ENCODE data around the gene FOXP1. TPM values are rescaled to one million over a fixed set of nuclear protein-coding genes. Genes with fewer than 3 reads are reported as not detected.
A peak's percentile ranks its signal among the peaks of the same experiment; 100 is the strongest.

The FOXP1 gene
- total and polyA plus RNA-seq, 9 of the 15 experiments (the other 6 are each of a cell fraction or from before 2014, with no cell fraction given), result 7.7 to 34.5 (median 13.7) TPM

DNA sequence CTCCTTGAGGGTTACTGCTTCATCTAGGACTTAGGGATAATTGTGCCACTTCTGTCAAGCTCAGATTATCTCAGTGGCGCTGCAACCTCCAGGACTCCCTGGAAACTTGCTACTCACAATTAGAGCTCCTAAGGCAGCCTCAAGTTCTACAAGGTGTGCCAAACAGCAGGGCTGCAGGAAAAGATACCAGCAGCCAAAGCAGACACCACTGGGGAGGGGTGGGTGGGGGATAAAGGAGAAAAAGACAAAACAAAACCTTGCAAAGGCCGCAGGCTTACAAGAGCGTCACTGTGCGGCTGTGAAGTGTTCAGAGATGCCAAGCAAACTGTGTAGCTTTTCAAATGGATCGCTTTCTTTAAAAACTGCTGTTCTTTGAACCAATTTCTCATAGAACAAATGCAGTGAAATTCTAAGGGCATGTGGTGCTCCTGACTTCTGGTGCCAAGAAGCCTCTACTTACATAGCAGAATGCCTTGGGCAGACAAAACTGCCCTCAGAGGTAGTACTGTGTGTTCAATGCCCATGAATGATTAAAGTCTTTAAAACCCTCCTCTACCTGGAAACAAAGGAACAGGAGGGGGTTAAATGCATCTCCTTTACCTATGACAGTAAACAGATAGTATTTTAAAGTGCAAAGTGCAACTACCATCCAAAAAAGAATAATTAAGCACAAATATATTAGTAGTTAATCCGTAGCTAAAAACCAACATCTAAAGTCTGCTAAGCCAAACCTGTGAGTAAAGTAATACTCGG is 353.4 kb downstream of the FOXP1 start:
- no peaks in the 10 kb centered on the region for H4K20me1 ChIP-seq (replicated peaks; ENCODE audit: control insufficient read depth, insufficient read depth, low read length)
- no peaks in the 10 kb centered on the region for H3K79me2 ChIP-seq (ENCODE audit: control insufficient read depth, insufficient read depth, low read length)
- H3K4me3 ChIP-seq, result no peak overlapping the region
- H3K4me1 ChIP-seq (replicated peaks in 1 of 2; ENCODE audit: control insufficient read depth in 2 of 2, insufficient read depth in 2 of 2, low read length in 2 of 2), result peaks cover 13 to 36% of the 10 kb centered on the region in 2 experiments
- ChIA-PET POLR2A (interaction anchor here (0.6 to 1.0 kb wide), 4 partner anchors 9 to 1672 kb away, joined by 3 read pairs; no protein-coding TSS in a partner anchor), CTCF (ENCODE audit: low intra/inter-chr PET ratio) (no interaction called here)
- peak overlapping the region in 1 of 2 experiments; percentile 6; a peak in 1 of 4 replicates for H3K9ac ChIP-seq (ENCODE audit: insufficient read depth in 1 of 2, low read depth in 2 of 2, low read length in 2 of 2)
- H3K4me2 ChIP-seq (ENCODE audit: insufficient read depth, low read length), result 0 out of 2 replicates have a peak overlapping the region, but pooled peaks have one; percentile 3
- DNase-seq (ENCODE audit: extremely low read depth in 1 of 4, low spot score in 3 of 4), result peak in 2 of 4 experiments; percentile 51 to 70
- 27% methylated on average over 4 of the region's 7 CpGs for WGBS (ENCODE audit: insufficient coverage, low coverage, missing lambda C conversion rate)
- H2AFZ ChIP-seq (ENCODE audit: low read depth, low read length), result peak overlapping the region; percentile 56
- TF ChIP-seq, protein P1, sequence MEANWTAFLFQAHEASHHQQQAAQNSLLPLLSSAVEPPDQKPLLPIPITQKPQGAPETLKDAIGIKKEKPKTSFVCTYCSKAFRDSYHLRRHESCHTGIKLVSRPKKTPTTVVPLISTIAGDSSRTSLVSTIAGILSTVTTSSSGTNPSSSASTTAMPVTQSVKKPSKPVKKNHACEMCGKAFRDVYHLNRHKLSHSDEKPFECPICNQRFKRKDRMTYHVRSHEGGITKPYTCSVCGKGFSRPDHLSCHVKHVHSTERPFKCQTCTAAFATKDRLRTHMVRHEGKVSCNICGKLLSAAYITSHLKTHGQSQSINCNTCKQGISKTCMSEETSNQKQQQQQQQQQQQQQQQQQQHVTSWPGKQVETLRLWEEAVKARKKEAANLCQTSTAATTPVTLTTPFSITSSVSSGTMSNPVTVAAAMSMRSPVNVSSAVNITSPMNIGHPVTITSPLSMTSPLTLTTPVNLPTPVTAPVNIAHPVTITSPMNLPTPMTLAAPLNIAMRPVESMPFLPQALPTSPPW (CRISPR knock-in tag; IDR thresholded peaks at IDR 0.05), result peak; percentile 38; the same call in 1 of the 2 replicates
- TF ChIP-seq ZNF23 (CRISPR knock-in tag; IDR thresholded peaks at IDR 0.05), result no peak
- BruUV-seq (replicated peaks), result no TSS peak
- in situ Hi-C loops (cut with MboI) (no loop called here), intact Hi-C loops (cut with micrococcal nuclease) (loop anchor here (5.0 kb wide), 1 partner anchor 352 kb away; the partner anchor contains the start of gene FOXP1)
- H3K27me3 ChIP-seq (ENCODE audit: control insufficient read depth in 2 of 2, insufficient read depth in 2 of 2, low read length in 2 of 2), result no peaks in the 10 kb centered on the region
- ATAC-seq, result peak; percentile 63
- no peak for FAIRE-seq
- H3K27ac ChIP-seq (ENCODE audit: extremely low read depth, low read depth, low read length), result peak overlapping the region; percentile 21; the same call in 1 of the 3 replicates
- H3K9me3 ChIP-seq (replicated peaks; ENCODE audit: control insufficient read depth, insufficient read depth, low read depth, low read length), result no peaks in the 10 kb centered on the region
- H3K9me1 ChIP-seq (ENCODE audit: control insufficient read depth, insufficient read depth, low read length), result no peaks in the 10 kb centered on the region
- no peaks in the 10 kb centered on the region for H3K36me3 ChIP-seq (ENCODE audit: control insufficient read depth, insufficient read depth, low read length)
